SH-SY5Y (cell line): ENCODE results near the gene IMMP2L.

Source experiments
- GATA2 ChIP-seq: IDR thresholded peaks from 2 replicates; pipeline ENCODE4 v1.6.1; 2011; ENCODE audit warnings: mild to moderate bottlenecking, low read depth, low read length
- GATA3 ChIP-seq: IDR thresholded peaks from 2 replicates; pipeline ENCODE4 v1.6.1; 2011; ENCODE audit warnings: low read depth, mild to moderate bottlenecking, low read length, moderate library complexity

DNA sequence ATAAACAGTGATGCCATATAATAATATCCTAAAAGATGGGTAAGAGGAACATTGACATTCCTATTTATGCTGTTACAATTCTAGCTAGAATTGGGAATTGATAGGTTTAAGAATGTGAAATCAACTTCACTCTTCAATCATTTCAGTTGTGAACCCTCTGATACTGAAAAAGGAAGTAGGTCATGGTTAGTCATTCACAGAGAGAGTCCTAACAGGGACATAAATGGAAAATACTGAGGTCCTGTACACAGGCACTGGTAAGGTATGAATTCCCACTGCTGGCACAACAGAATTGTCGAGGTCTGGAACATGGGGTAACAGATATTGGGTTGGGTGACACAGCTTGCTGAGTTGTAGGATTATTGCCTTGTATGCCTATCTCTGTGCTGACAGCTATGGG lies 760.8 kb downstream of the IMMP2L start:
- no peak for TF ChIP-seq GATA3
- TF ChIP-seq GATA2: no peak
